Daoy (cell line): ENCODE results near the gene MARK3. TPM values are rescaled to one million over a fixed set of nuclear protein-coding genes. Genes with fewer than 3 reads are reported as not detected.
A peak's percentile ranks its signal among the peaks of the same experiment; 100 is the strongest.

ENCODE experiments used
- DNase-seq: peaks from one replicate; pipeline ENCODE4 v3.0.0-alpha.2; 2015; ENCODE audit warnings: low read depth
- total RNA-seq: library from RNA; depleted of rRNA; stranded (reverse); fragments of >200 nt; shearing (Covaris generic); gene quantifications from 2 replicates; pipeline ENCODE4 v1.2.3, GENCODE V29; 2014

The MARK3 gene
- total RNA-seq, 1 experiment from 2014 or later: 64.8 TPM

- DNase-seq: no peak
These were observed 48.8 kb downstream of the MARK3 start for GRCh38 chr14:103433916-103434563.

DNA sequence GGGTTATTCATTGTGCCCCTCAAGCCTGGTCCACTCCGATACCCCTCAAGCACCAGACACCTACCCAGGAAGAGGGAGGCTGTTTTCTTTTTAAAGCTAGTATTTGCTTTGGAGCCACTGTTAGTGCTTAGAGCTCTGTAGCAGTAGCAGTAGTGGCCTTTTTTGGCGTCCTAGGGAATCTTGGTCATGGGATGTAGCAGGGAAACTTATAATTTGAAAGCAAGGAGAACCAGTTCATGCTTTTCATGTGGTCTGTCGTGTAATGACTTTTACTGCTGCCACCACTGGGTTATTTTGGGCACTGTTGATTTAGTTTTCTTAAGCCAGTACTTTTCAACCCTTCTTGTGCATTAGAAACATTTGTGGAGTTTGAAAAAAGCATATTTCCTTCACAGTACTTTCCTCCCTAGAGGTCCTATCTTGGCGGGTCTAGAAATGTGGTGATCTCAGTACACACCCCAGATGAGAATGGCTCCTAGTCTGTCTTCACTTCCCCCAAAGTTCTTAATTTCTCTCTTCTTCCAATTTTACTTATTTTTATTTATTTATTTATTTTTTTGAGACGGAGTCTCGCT lies 49.7 kb downstream of the MARK3 start:
- no peak for DNase-seq

DNA sequence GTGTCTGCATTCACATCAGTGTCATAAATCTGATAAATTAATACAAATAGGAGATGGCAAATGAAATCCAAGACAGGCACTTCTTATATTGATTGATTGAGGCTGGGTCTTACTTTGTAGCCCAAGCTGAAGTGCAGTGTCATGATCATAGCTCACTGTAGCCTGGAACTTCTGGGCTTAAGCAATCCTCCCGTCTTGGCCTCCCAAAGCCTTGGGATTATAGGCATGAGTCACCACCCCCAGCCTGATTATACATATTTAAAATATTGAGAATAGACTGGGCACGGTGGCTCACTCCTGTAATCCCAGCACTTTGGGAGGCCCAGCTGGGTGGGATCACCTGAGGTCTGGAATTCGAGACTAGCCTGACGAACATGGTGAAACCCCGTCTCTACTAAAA lies 51.3 kb downstream of the MARK3 start:
- peak; percentile 25 for DNase-seq

- no peak for DNase-seq
These were observed 57.1 kb downstream of the MARK3 start for GRCh38 chr14:103442288-103442687.

- DNase-seq: no peak
These were observed 57.9 kb downstream of the MARK3 start for GRCh38 chr14:103443111-103443510.

DNA sequence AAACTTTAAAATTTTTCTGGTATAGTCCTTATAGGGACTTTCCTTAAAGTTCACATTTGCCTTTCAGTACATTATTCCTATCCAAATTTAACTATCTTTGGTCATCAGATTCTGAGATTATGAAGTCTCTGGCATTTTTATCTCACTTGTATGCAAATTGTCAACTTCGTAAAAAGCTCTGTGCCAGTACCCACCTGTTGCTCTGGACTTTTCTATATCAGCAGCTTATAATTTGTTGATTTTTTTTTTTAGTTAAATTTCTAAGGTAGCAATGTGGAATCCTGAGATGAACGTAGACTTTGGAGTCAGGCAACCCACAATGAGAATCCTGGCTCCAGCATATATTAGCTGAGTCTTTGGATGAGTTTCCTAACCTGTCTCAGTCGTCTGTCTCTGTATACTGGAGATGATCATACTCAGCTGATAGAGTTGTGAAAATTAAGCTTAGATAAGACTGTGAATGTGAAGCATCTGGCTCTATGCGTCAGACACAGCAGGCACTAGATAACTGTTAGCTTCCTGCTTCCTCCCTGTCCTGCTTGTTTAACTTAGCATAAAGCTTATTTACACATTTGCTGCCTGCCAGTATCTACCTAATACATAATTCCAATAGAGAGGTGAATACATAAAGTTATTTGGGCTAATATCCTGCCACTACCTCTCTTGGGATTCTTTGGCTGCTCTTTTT lies 59.8 kb downstream of the MARK3 start:
- DNase-seq: no peak

- DNase-seq: no peak
These were observed 60.6 kb downstream of the MARK3 start for GRCh38 chr14:103445806-103446205.

GRCh38 chr14:103448097-103448496 lies 62.9 kb downstream of the MARK3 start:
- peak; percentile 10 for DNase-seq

GRCh38 chr14:103449634-103450161 lies 64.5 kb downstream of the MARK3 start:
- no peak for DNase-seq

GRCh38 chr14:103450416-103450815 lies 65.2 kb downstream of the MARK3 start:
- no peak for DNase-seq

- no peak for DNase-seq
These were observed 66.2 kb downstream of the MARK3 start for GRCh38 chr14:103451401-103451800.

GRCh38 chr14:103453791-103454190 lies 68.6 kb downstream of the MARK3 start:
- DNase-seq: no peak

- no peak for DNase-seq
These were observed 71.1 kb downstream of the MARK3 start for GRCh38 chr14:103456167-103456835.

DNA sequence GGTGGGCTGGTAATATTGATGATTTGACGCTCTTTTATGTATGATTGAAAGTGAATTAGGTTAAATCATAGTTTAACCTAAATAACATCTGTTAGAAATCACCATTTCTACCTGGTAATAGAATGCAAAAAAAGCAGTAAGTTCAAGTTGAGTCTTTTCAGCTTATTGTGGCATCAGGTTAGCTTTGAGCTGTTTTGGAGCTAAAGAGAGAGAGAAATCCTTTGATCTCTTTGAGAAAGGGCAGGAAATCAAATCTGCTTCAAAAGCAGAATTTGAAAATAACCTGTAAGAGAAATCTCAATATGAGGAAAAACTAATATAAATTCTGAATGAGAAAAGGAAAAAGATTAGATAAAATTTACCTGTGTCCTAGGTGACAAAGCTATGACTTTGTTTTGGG lies 75.2 kb downstream of the MARK3 start:
- DNase-seq: no peak

- DNase-seq: no peak
These were observed 77.9 kb downstream of the MARK3 start for GRCh38 chr14:103463149-103463548.

GRCh38 chr14:103463851-103464250 lies 78.6 kb downstream of the MARK3 start:
- DNase-seq: no peak

DNA sequence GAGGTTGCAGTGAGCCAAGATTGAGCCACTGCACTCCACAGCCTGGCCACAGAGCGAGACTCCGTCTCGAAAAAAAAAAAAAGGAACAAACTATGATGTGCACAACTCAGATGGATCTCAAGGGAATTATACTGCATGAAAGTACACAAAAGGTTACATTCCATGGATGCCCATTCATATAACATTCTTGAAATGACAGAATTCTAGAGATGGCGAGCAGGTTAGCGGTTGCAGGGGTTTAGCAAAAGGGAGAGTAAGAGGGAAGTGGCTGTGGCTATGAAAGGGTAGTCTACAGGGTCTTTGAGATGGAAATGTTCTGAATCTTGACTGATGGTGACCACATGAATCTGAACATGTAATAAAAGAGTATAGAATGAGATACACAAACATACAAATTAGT lies 87.7 kb downstream of the MARK3 start:
- DNase-seq: no peak

- no peak for DNase-seq
These were observed 89.7 kb downstream of the MARK3 start for GRCh38 chr14:103474893-103475292.

- DNase-seq: no peak
These were observed 90.8 kb downstream of the MARK3 start for GRCh38 chr14:103476065-103476464.

DNA sequence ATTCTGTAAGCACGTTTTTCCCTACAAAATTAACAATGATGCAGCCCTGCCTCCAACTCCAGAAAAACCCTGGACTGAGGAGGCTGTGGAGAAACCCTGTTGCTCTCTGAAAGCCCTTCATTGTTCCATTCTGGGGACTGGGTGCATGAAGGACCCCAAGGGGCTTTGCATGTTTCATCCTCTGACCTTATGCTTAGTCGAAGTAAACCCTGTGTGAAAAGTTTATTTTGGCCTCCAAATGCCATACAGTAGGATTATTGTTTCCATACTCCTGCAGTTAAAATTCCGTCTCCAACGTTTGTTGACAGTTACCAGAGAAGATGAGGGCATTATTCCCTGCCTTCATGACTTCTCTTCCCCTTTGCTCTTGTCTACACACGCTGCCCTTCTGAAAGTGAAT lies 91.4 kb downstream of the MARK3 start:
- DNase-seq: no peak

GRCh38 chr14:103480595-103480994 lies 95.4 kb downstream of the MARK3 start:
- DNase-seq: no peak

GRCh38 chr14:103483600-103483999 lies 98.4 kb downstream of the MARK3 start:
- peak; percentile 88 for DNase-seq
